ENCODE measurements around the gene ULK2.

GRCh38 chr17:19747829-19748806, 119.6 kb downstream of the ULK2 start, which contains the start of gene ALDH3A1:
- TF ChIP-seq, protein P1, sequence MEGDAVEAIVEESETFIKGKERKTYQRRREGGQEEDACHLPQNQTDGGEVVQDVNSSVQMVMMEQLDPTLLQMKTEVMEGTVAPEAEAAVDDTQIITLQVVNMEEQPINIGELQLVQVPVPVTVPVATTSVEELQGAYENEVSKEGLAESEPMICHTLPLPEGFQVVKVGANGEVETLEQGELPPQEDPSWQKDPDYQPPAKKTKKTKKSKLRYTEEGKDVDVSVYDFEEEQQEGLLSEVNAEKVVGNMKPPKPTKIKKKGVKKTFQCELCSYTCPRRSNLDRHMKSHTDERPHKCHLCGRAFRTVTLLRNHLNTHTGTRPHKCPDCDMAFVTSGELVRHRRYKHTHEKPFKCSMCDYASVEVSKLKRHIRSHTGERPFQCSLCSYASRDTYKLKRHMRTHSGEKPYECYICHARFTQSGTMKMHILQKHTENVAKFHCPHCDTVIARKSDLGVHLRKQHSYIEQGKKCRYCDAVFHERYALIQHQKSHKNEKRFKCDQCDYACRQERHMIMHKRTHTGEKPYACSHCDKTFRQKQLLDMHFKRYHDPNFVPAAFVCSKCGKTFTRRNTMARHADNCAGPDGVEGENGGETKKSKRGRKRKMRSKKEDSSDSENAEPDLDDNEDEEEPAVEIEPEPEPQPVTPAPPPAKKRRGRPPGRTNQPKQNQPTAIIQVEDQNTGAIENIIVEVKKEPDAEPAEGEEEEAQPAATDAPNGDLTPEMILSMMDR (IDR thresholded peaks at IDR 0.05): no peak
- no peak for TF ChIP-seq POLR2A (IDR thresholded peaks at IDR 0.05)

Measured in adrenal gland (tissue), 5 donors.